ENCODE results near the gene RAB24. TPM values are rescaled to one million over a fixed set of nuclear protein-coding genes. Genes with fewer than 3 reads are reported as not detected.
A peak's percentile ranks its signal among the peaks of the same experiment; 100 is the strongest.

Gene RAB24
- polyA plus RNA-seq, 1 experiment: 54.7 TPM

DNA sequence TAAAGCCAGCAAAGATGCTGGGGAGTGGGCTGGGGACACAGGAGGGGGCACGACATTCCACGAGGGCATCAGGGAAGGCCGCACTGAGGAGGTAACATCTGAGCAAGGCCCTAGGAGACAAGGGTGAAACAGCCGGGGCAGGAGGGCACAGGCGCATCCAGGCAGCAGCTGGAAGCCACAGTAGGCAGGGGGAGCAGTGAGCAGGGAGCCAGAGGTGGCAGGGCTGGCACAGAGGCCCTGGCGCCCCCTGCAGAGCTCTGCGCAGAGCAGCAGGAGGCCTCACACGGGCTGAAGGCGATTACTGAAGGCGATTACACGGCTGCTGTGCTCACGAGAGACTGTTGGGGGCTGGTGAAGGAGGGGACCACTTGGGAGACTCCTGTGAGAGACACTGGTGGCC is 32.6 kb upstream of the RAB24 start:
- ChIA-PET CTCF (interaction anchor here (1.1 to 8.3 kb wide), 3 partner anchors 10 to 222 kb away, joined by 3 to 36 read pairs (median 3); no protein-coding TSS in a partner anchor), POLR2A (no interaction called here)
- TF ChIP-seq, protein P1, sequence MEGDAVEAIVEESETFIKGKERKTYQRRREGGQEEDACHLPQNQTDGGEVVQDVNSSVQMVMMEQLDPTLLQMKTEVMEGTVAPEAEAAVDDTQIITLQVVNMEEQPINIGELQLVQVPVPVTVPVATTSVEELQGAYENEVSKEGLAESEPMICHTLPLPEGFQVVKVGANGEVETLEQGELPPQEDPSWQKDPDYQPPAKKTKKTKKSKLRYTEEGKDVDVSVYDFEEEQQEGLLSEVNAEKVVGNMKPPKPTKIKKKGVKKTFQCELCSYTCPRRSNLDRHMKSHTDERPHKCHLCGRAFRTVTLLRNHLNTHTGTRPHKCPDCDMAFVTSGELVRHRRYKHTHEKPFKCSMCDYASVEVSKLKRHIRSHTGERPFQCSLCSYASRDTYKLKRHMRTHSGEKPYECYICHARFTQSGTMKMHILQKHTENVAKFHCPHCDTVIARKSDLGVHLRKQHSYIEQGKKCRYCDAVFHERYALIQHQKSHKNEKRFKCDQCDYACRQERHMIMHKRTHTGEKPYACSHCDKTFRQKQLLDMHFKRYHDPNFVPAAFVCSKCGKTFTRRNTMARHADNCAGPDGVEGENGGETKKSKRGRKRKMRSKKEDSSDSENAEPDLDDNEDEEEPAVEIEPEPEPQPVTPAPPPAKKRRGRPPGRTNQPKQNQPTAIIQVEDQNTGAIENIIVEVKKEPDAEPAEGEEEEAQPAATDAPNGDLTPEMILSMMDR (IDR thresholded peaks at IDR 0.05; ENCODE audit: insufficient read depth, low read depth, low read length): peak; percentile 39
- H3K4me3 ChIP-seq (ENCODE audit: low read depth, low read length): no peak overlapping the region
- H3K36me3 ChIP-seq (ENCODE audit: control insufficient read depth, insufficient read depth, low read length): peaks cover 44% of the 10 kb centered on the region
- no peaks in the 10 kb centered on the region for H3K27me3 ChIP-seq (ENCODE audit: control insufficient read depth, insufficient read depth, low read length)
- no peak for DNase-seq (ENCODE audit: low read depth)

- TF ChIP-seq, protein P1 (IDR thresholded peaks at IDR 0.05; ENCODE audit: insufficient read depth, low read depth, low read length): no peak
- Histone ChIP-seq H3K27me3 (ENCODE audit: control insufficient read depth, insufficient read depth, low read length) (no peaks in the 10 kb centered on the region), H3K36me3 (ENCODE audit: control insufficient read depth, insufficient read depth, low read length) (peaks cover 47% of the 10 kb centered on the region), H3K4me3 (ENCODE audit: low read depth, low read length) (no peak overlapping the region)
- ChIA-PET POLR2A (no interaction called here), CTCF (interaction anchor here (1.1 to 8.3 kb wide), 3 partner anchors 10 to 222 kb away, joined by 3 to 36 read pairs (median 3); no protein-coding TSS in a partner anchor)
- no peak for DNase-seq (ENCODE audit: low read depth)
Measured at GRCh38 chr5:177335701-177336065, 32.2 kb upstream of the RAB24 start.

GRCh38 chr5:177334781-177335700 is 31.5 kb upstream of the RAB24 start:
- Histone ChIP-seq H3K36me3 (ENCODE audit: control insufficient read depth, insufficient read depth, low read length) (peaks cover 47% of the 10 kb centered on the region), H3K4me3 (ENCODE audit: low read depth, low read length) (no peak overlapping the region), H3K27me3 (ENCODE audit: control insufficient read depth, insufficient read depth, low read length) (no peaks in the 10 kb centered on the region)
- TF ChIP-seq, protein P1 (IDR thresholded peaks at IDR 0.05; ENCODE audit: insufficient read depth, low read depth, low read length): no peak
- ChIA-PET POLR2A (no interaction called here), CTCF (interaction anchor here (0.5 to 8.3 kb wide), 5 partner anchors 11 to 221 kb away, joined by 3 to 36 read pairs (median 4); no protein-coding TSS in a partner anchor)
- DNase-seq (ENCODE audit: low read depth): no peak

DNA sequence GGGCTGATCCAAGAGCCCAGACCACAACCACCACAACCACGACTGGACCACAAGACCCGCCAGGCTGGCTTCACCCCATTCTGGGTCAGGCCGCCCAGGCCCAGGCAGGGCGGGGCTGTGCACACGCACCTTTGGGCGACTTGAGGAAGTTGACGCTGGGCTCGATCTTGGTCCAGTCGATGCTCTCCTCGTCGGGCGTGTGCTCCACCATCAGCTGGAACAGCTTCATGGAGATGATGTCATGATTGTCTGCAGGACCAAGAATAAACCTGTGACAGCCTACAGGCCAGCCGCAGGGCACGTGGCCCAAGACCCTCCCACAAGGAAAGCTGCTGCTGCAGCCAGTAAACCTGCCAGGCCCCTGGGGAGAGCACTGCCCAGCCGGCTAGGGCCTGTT is 30.6 kb upstream of the RAB24 start:
- Histone ChIP-seq H3K36me3 (ENCODE audit: control insufficient read depth, insufficient read depth, low read length) (peaks cover 47% of the 10 kb centered on the region), H3K27me3 (ENCODE audit: control insufficient read depth, insufficient read depth, low read length) (no peaks in the 10 kb centered on the region), H3K4me3 (ENCODE audit: low read depth, low read length) (no peak overlapping the region)
- CTCF ChIA-PET: interaction anchor here (0.5 to 8.3 kb wide), 3 partner anchors 16 to 122 kb away, joined by 4 to 36 read pairs (median 4); no protein-coding TSS in a partner anchor
- DNase-seq (ENCODE audit: low read depth): no peak
- TF ChIP-seq, protein P1 (IDR thresholded peaks at IDR 0.05; ENCODE audit: insufficient read depth, low read depth, low read length): no peak
- POLR2A ChIA-PET: no interaction called here

- POLR2A ChIA-PET: no interaction called here
- DNase-seq (ENCODE audit: low read depth): no peak
- H3K27me3 ChIP-seq (ENCODE audit: control insufficient read depth, insufficient read depth, low read length): no peaks in the 10 kb centered on the region
- peaks cover 45% of the 10 kb centered on the region for H3K36me3 ChIP-seq (ENCODE audit: control insufficient read depth, insufficient read depth, low read length)
- H3K4me3 ChIP-seq (ENCODE audit: low read depth, low read length): no peak overlapping the region
- TF ChIP-seq, protein P1 (IDR thresholded peaks at IDR 0.05; ENCODE audit: insufficient read depth, low read depth, low read length): no peak
- CTCF ChIA-PET: interaction anchor here (1.1 to 8.3 kb wide), 3 partner anchors 16 to 37 kb away, joined by 3 to 36 read pairs (median 4); no protein-coding TSS in a partner anchor
Measured at GRCh38 chr5:177333420-177334154, 30.1 kb upstream of the RAB24 start.
